Left cardiac atrium (tissue), 4 donors: ENCODE measurements around the gene PTPRG. TPM values are rescaled to one million over a fixed set of nuclear protein-coding genes. Genes with fewer than 3 reads are reported as not detected.
A peak's percentile ranks its signal among the peaks of the same experiment; 100 is the strongest.

ENCODE experiments used
- ATAC-seq, 2 donors: fragments of 200-7000 bp; cut with Tn5 transposase; one replicate each; pipeline ENCODE4 v1.9.1; 2020; ENCODE audit warnings: mild to moderate bottlenecking in 2 of 2, moderate library complexity in 2 of 2
- DNase-seq: peaks from one replicate; pipeline ENCODE4 v3.0.0-alpha.2; 2020
- intact Hi-C, 2 donors: fragments of 100-400 bp; cut with DNase I; formaldehyde crosslinking; loops; one replicate each; pipeline versions ENCODE4 v1.14.1 to v1.15.1; 2022 to 2023
- total RNA-seq, 2 donors: library from RNA; stranded (reverse); fragmentation: NEBNext Ultra II Directional; extraction: Animal tissue kit (Norgen Biotek cat#: 25700); gene quantifications; one replicate each; pipeline ENCODE4 v1.2.1, GENCODE V29; 2021
- donor health status: DM: no; HTN: yes; CAD: no.
- donor health status: DM: no; HTN: yes; CAD: no; lungs with severe emphysema.
- donor health status: DM: yes; HTN: yes; CAD: no.
- donor health status: Dilated cardiomyopathy.

The PTPRG gene
- total RNA-seq, 2 donors from 2014 or later: 37.6 to 46.9 TPM

- intact Hi-C loops: loop anchor here (5.0 kb wide), 2 partner anchors 36 to 286 kb away; partner anchors contain the start of gene PTPRG (in 2 of the 2)
- ATAC-seq (peak; percentile 83 to 92), DNase-seq (peak; percentile 77)
These were observed 286.6 kb downstream of the PTPRG start for GRCh38 chr3:61847784-61848462.

- peak; percentile 70 to 80 for ATAC-seq
- intact Hi-C loops: loop anchor here (5.0 kb wide), 2 partner anchors 37 to 287 kb away; partner anchors contain the start of gene PTPRG (in 2 of the 2)
- DNase-seq: no peak
These were observed 287.5 kb downstream of the PTPRG start for GRCh38 chr3:61848885-61849284.

- intact Hi-C loops: loop anchor here in 1 of 2 donors (10.0 kb wide), 1 partner anchor 281 kb away; no protein-coding TSS in a partner anchor
- DNase-seq: no peak
- peak in 1 of 2 donors; percentile 28 for ATAC-seq
These were observed 292.5 kb downstream of the PTPRG start for GRCh38 chr3:61853912-61854311.

GRCh38 chr3:61855211-61855610 is 293.8 kb downstream of the PTPRG start:
- DNase-seq: no peak
- ATAC-seq: no peak
- intact Hi-C loops: loop anchor here in 1 of 2 donors (5.0 to 10.0 kb wide), 2 partner anchors 280 to 332 kb away; no protein-coding TSS in a partner anchor

GRCh38 chr3:61857297-61857696 is 295.9 kb downstream of the PTPRG start:
- ATAC-seq (no peak), DNase-seq (no peak)
- intact Hi-C loops: loop anchor here in 1 of 2 donors (5.0 to 10.0 kb wide), 2 partner anchors 278 to 330 kb away; no protein-coding TSS in a partner anchor

- DNase-seq: no peak
- peak; percentile 43 to 69 for ATAC-seq
- intact Hi-C loops: loop anchor here in 1 of 2 donors (5.0 to 10.0 kb wide), 2 partner anchors 277 to 329 kb away; no protein-coding TSS in a partner anchor
These were observed 296.7 kb downstream of the PTPRG start for GRCh38 chr3:61858054-61858453.

GRCh38 chr3:61861410-61861809 is 300.0 kb downstream of the PTPRG start:
- ATAC-seq: no peak
- intact Hi-C loops: loop anchor here (5.0 to 10.0 kb wide), 2 partner anchors 51 to 323 kb away; no protein-coding TSS in a partner anchor
- no peak for DNase-seq

- DNase-seq: no peak
- peak in 1 of 2 donors; percentile 24 for ATAC-seq
- intact Hi-C loops: loop anchor here (5.0 to 10.0 kb wide), 2 partner anchors 50 to 322 kb away; no protein-coding TSS in a partner anchor
These were observed 301.4 kb downstream of the PTPRG start for GRCh38 chr3:61862614-61863289.

GRCh38 chr3:61863579-61863978 is 302.2 kb downstream of the PTPRG start:
- DNase-seq (no peak), ATAC-seq (no peak)
- intact Hi-C loops: loop anchor here (5.0 to 10.0 kb wide), 2 partner anchors 49 to 321 kb away; no protein-coding TSS in a partner anchor

GRCh38 chr3:61864886-61865285 is 303.5 kb downstream of the PTPRG start:
- intact Hi-C loops: loop anchor here (5.0 to 10.0 kb wide), 2 partner anchors 47 to 320 kb away; no protein-coding TSS in a partner anchor
- no peak for ATAC-seq

GRCh38 chr3:61865466-61866152 is 304.2 kb downstream of the PTPRG start:
- DNase-seq (no peak), ATAC-seq (no peak)
- intact Hi-C loops: loop anchor here in 1 of 2 donors (10.0 kb wide), 1 partner anchor 319 kb away; no protein-coding TSS in a partner anchor

More at GRCh38 chr3:61864886-61865285, 303.5 kb downstream of the PTPRG start:
- no peak for DNase-seq

- ATAC-seq (no peak), DNase-seq (no peak)
- intact Hi-C loops: loop anchor here in 1 of 2 donors (10.0 kb wide), 1 partner anchor 319 kb away; no protein-coding TSS in a partner anchor
These were observed 304.8 kb downstream of the PTPRG start for GRCh38 chr3:61866153-61866542.

- ATAC-seq: no peak
- no peak for DNase-seq
- intact Hi-C loops: loop anchor here in 1 of 2 donors (10.0 kb wide), 1 partner anchor 318 kb away; no protein-coding TSS in a partner anchor
These were observed 305.6 kb downstream of the PTPRG start for GRCh38 chr3:61866961-61867461.

GRCh38 chr3:61868499-61868898 is 307.1 kb downstream of the PTPRG start:
- ATAC-seq (no peak), DNase-seq (no peak)
- intact Hi-C loops: loop anchor here in 1 of 2 donors (10.0 kb wide), 1 partner anchor 316 kb away; no protein-coding TSS in a partner anchor

- intact Hi-C loops: loop anchor here in 1 of 2 donors (10.0 kb wide), 1 partner anchor 315 kb away; no protein-coding TSS in a partner anchor
- no peak for DNase-seq
- no peak for ATAC-seq
These were observed 308.0 kb downstream of the PTPRG start for GRCh38 chr3:61869371-61869770.

- intact Hi-C loops: no loop called here
- DNase-seq: no peak
- ATAC-seq: no peak
These were observed 310.3 kb downstream of the PTPRG start for GRCh38 chr3:61871644-61872043.

GRCh38 chr3:61872077-61872706 is 310.8 kb downstream of the PTPRG start:
- no peak for ATAC-seq
- DNase-seq: no peak
- intact Hi-C loops: no loop called here
